DOHH2 (cell line): ENCODE data around the gene PEX14.

Experiments
- CTCF ChIP-seq: fragments of 200-600 bp; sonication (generic); IDR thresholded peaks from one replicate; pipeline ENCODE4 v1.5.1; 2014; ENCODE audit warnings: antibody characterized with exemption, mild to moderate bottlenecking, low read depth, low read length; ENCODE audit not compliant: poor library complexity, severe bottlenecking
- EZH2phosphoT487 ChIP-seq: fragments of 200-600 bp; sonication (generic); IDR thresholded peaks from 2 replicates; pipeline ENCODE4 v1.6.1; 2017; ENCODE audit warnings: borderline replicate concordance, mild to moderate bottlenecking, antibody characterized with exemption, low read length, moderate library complexity, mixed read lengths

GRCh38 chr1:10514490-10515235 lies 39.9 kb downstream of the PEX14 start:
- TF ChIP-seq CTCF, result peak; percentile 12
- no peak for TF ChIP-seq EZH2phosphoT487
